CMK (cell line): ENCODE results near the gene GATC.
A peak's percentile ranks its signal among the peaks of the same experiment; 100 is the strongest.
"Not testable (repeated sequence)": the region's sequence is repeated elsewhere in the genome, so short reads cannot be mapped to it uniquely, and the experiment has no call there.

ENCODE experiments used
- DNase-seq: peaks from one replicate; pipeline ENCODE4 v3.0.0-alpha.2; 2010; ENCODE audit warnings: low read depth

GATC gene

GRCh38 chr12:120437735-120438494, 8.3 kb upstream of the GATC start, which contains the start of gene COX6A1:
Gene COX6A1 (plus strand): TSS chr12:120438113. CDS start chr12:120438127, 14 bp downstream.
- DNase-seq = peak; percentile 97

GRCh38 chr12:120438495-120439198, 7.6 kb upstream of the GATC start:
- DNase-seq = no peak

GRCh38 chr12:120439646-120440247, 6.5 kb upstream of the GATC start:
- DNase-seq = no peak

- no peak for DNase-seq
These were observed 1.6 kb upstream of the GATC start for GRCh38 chr12:120444676-120445075.

- not testable (repeated sequence) for DNase-seq
These were observed 567 bp downstream of the GATC start for GRCh38 chr12:120446844-120447178.

GRCh38 chr12:120447992-120448391, 1.7 kb downstream of the GATC start:
- DNase-seq = no peak

- DNase-seq = not testable (repeated sequence)
These were observed 6.3 kb downstream of the GATC start for GRCh38 chr12:120452524-120452923.

- DNase-seq = no peak
These were observed 7.0 kb downstream of the GATC start for GRCh38 chr12:120453060-120453750.

GRCh38 chr12:120453977-120454376, 7.7 kb downstream of the GATC start:
- DNase-seq = no peak

- no peak for DNase-seq
These were observed 9.1 kb downstream of the GATC start for GRCh38 chr12:120455302-120455701.

GRCh38 chr12:120457133-120457532, 10.9 kb downstream of the GATC start:
- DNase-seq = no peak

GRCh38 chr12:120460157-120460556, 13.9 kb downstream of the GATC start:
- no peak for DNase-seq

- no peak for DNase-seq
These were observed 15.9 kb downstream of the GATC start for GRCh38 chr12:120462099-120462640.

- DNase-seq = no peak
These were observed 17.5 kb downstream of the GATC start for GRCh38 chr12:120463712-120464111.

- no peak for DNase-seq
These were observed 19.5 kb downstream of the GATC start for GRCh38 chr12:120465756-120466155.

- DNase-seq = no peak
These were observed 20.5 kb downstream of the GATC start for GRCh38 chr12:120466560-120467315.

GRCh38 chr12:120467439-120467838, 21.2 kb downstream of the GATC start:
- DNase-seq = no peak

- DNase-seq = no peak
These were observed 22.1 kb downstream of the GATC start for GRCh38 chr12:120468325-120468820.

- peak; percentile 24 for DNase-seq
These were observed 22.7 kb downstream of the GATC start for GRCh38 chr12:120468821-120469449.

- peak; percentile 95 for DNase-seq
These were observed 23.4 kb downstream of the GATC start, which contains the start of gene SRSF9 for GRCh38 chr12:120469450-120470149. Gene SRSF9 (minus strand): TSS chr12:120469748. CDS start chr12:120469609, 139 bp downstream.
